HG03442 (cell line): ENCODE results near the gene PFKFB2.
A peak's percentile ranks its signal among the peaks of the same experiment; 100 is the strongest.

Experiments
- ATAC-seq: cut with Tn5 transposase; IDR thresholded peaks from one replicate; pipeline ENCODE4 v1.9.1; 2021; ENCODE audit warnings: mild to moderate bottlenecking, moderate library complexity; ENCODE audit not compliant: unreplicated experiment

PFKFB2 gene

GRCh38 chr1:207063014-207063413 is 9.9 kb downstream of the PFKFB2 start:
- no peak for ATAC-seq

GRCh38 chr1:207064561-207064960 is 11.5 kb downstream of the PFKFB2 start:
- ATAC-seq = no peak

GRCh38 chr1:207067185-207067584 is 14.1 kb downstream of the PFKFB2 start:
- ATAC-seq = no peak

- ATAC-seq = no peak
Measured at GRCh38 chr1:207067665-207068064, 14.6 kb downstream of the PFKFB2 start.

- ATAC-seq = no peak
Measured at GRCh38 chr1:207069061-207069460, 16.0 kb downstream of the PFKFB2 start.

GRCh38 chr1:207069858-207070506 is 16.9 kb downstream of the PFKFB2 start:
- no peak for ATAC-seq

GRCh38 chr1:207070811-207071210 is 17.7 kb downstream of the PFKFB2 start:
- ATAC-seq = no peak

- no peak for ATAC-seq
Measured at GRCh38 chr1:207071426-207071825, 18.4 kb downstream of the PFKFB2 start.

- no peak for ATAC-seq
Measured at GRCh38 chr1:207072233-207072632, 19.2 kb downstream of the PFKFB2 start.

GRCh38 chr1:207073906-207074820 is 21.1 kb downstream of the PFKFB2 start:
- no peak for ATAC-seq

GRCh38 chr1:207076181-207076955 is 23.3 kb downstream of the PFKFB2 start:
- no peak for ATAC-seq

- ATAC-seq = no peak
Measured at GRCh38 chr1:207077012-207077411, 23.9 kb downstream of the PFKFB2 start.

GRCh38 chr1:207077470-207078377 is 24.6 kb downstream of the PFKFB2 start:
- ATAC-seq = peak; percentile 47

GRCh38 chr1:207078578-207079132 is 25.6 kb downstream of the PFKFB2 start:
- no peak for ATAC-seq

- no peak for ATAC-seq
Measured at GRCh38 chr1:207079706-207080241, 26.7 kb downstream of the PFKFB2 start.

- no peak for ATAC-seq
Measured at GRCh38 chr1:207081088-207081487, 28.0 kb downstream of the PFKFB2 start.

GRCh38 chr1:207081806-207082205 is 28.7 kb downstream of the PFKFB2 start:
- ATAC-seq = no peak

GRCh38 chr1:207084232-207084631 is 31.2 kb downstream of the PFKFB2 start:
- no peak for ATAC-seq

- ATAC-seq = peak; percentile 64
Measured at GRCh38 chr1:207084701-207085180, 31.7 kb downstream of the PFKFB2 start.

GRCh38 chr1:207085887-207086286 is 32.8 kb downstream of the PFKFB2 start:
- no peak for ATAC-seq
